GM12874 (cell line): ENCODE data around the gene CCDC88C.
A peak's percentile ranks its signal among the peaks of the same experiment; 100 is the strongest.

ENCODE experiments used
- TF ChIP-seq, protein P1 (sequence below): IDR thresholded peaks from 2 replicates; pipeline ENCODE4 v1.5.1; 2011; ENCODE audit warnings: low read depth, mild to moderate bottlenecking, control low read depth, low read length, moderate library complexity; ENCODE audit not compliant: insufficient read depth

The CCDC88C gene

DNA sequence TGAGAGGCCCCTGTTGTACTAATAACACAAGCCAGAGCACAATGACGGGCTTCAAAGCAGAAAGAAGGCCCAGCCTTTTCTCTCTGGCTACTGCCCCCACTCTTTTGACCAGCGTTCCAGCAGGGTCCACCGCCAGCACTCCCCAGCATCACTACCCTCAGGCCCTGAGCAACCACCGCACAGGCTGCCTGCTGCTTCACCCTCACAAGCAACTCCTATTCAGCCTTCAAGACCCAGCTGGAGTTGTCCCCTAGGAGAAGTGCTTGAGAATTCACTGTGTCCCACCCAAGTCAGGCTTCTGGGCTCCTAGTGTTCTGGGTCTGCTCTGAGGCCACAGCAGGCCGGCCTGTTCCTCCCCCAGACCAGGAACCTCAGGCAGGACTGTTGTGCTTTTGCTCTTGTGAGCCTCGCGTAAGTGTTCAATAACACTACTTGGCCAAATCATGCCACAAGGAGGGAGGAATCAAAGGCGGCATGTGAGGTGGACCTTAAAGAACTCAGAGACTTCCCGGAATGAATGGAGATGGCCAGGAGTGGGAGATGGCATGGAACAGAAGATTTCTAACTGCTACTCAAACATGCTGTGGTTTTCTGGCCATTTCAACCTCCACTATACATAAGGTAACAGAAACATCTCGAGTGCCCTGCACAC, 89.8 kb downstream of the CCDC88C start:
- TF ChIP-seq, protein P1, sequence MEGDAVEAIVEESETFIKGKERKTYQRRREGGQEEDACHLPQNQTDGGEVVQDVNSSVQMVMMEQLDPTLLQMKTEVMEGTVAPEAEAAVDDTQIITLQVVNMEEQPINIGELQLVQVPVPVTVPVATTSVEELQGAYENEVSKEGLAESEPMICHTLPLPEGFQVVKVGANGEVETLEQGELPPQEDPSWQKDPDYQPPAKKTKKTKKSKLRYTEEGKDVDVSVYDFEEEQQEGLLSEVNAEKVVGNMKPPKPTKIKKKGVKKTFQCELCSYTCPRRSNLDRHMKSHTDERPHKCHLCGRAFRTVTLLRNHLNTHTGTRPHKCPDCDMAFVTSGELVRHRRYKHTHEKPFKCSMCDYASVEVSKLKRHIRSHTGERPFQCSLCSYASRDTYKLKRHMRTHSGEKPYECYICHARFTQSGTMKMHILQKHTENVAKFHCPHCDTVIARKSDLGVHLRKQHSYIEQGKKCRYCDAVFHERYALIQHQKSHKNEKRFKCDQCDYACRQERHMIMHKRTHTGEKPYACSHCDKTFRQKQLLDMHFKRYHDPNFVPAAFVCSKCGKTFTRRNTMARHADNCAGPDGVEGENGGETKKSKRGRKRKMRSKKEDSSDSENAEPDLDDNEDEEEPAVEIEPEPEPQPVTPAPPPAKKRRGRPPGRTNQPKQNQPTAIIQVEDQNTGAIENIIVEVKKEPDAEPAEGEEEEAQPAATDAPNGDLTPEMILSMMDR = no peak

DNA sequence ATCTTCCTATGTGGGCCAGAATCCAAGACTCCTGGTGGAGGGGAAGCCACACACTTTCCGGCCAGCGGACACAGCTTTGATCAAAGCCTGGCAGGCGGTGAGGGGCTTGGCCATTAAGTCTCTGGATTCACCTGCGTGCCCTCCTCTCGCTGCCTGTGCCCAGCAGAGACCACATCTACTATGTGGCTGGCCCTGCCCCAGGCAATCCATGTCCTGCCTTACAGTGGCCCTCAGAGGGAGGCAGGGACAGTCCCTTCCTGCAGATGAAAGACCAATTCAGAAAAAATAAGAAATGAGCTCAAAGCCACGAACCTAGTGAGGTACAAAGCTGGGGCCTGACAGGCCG, 90.4 kb downstream of the CCDC88C start:
- TF ChIP-seq, protein P1 = no peak

DNA sequence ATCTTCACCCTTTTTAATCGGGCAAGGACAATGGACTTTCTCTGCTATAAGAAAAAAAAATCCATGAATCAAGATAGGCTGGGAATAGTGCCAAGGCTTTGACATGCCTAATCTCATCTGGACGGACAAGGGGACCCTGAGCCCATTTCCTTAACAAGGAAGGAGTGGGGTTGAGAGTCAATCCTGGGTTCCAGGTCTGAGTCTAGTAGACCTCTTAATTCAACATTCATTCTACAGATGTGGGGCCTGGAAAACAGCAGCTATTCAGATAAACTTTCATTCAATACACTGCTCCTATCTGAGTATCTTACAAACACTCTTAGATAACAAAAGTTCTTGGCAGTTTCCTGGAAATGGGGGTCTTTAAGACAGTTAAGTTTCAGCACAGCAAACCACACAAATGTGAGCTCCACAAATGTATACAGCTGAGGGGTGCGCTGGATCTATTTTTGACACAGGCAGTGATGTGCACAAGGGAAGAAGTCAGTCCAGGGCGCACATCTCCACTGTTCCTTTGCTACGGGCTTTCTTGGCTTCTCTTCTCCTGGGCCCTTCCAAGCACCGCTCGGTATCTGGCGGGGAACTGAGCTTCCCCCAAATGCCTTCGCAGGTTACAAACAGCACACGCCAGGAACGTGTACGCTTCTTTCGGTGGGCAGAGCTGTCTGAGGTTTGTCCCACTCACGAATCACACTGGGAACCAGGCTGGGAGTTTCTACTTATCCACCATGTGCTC, 90.9 kb downstream of the CCDC88C start:
- TF ChIP-seq, protein P1 = no peak

DNA sequence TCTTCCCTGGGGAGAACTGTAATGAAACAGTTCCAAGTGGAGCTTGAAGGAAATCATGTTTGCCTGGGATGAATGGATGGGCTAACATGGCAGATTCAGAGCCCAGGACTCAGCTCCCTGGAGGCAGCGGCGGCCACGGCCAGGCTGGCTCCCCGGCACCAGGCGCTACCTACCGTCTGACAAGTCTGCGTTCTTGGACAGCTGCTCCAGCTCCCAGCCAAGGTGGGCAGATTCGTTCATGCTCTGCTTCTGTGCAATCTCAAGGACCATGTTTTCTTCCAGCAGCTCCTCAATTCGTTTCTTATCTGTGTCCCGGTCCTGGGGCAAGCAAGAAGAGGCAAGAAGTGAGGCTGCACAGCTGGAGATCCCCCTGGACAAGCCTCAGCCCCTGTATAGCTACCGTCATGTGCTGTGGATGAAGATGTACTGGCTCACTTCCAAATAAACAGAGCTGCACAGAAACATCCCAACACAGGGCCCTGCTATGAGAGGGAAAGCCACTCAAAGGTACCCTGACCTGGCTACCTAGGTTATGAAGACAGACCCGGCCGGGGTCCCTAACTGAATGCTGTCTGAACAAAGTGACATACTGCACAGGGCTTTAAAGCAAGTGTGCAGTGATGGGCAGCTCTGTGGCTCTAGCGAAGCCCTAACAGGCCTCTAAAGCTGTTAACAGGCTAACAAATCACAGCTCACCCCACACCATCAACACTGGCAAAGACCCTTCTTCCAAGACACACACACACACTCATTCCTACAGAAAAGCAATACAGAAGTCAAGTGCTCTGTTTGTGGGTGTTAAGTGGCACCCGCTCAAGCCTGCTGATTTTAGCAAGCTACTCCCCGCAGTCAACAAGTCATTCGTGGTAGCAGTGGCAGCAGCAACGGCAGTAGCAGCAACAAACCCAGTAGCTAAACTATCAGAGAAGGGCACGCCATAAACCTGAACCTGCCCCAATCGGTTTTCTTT, 92.7 kb downstream of the CCDC88C start:
- TF ChIP-seq, protein P1 = no peak

DNA sequence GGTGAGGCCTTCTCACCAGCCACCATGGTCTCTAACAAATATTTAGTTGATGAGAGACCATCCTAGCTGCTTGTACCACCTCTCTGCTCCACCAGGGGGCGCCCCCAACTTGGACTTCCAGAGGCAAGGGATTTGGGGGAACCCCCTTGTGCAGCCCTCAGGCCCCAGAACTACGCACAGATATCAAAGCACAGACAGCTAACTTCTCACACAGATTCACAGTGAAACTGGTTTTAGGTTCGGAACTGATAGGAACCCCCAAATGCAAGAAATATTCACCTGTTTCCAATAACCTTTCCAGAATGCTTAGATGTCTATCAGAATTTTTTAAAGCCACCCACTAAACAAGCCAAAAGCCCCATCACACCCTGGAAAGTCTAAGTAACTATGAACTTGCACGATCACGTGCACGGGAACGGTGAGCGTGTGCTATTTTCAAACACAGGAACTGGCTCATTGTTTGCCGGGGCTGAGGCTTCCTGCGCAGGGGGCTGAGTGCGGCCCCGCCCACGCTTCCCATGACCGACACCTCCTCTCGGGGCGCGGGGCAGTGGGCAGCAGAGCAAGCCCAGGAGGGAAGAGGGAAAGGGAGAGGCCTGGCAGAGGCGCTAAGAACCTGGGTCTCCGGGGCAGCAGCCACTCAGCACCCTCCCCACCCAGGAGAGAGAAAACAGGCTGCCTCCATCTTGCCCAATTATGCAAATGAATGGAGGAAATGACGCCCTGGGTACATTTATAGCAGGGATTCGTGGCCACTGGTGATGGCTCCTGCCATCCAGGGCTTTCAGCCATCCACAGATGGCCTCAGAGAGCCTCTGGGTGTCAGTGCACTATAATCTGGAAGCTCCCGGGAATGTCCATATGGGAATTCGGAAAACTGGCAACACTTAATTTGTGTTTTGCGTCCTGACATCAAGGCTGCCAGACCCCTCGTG, 93.7 kb downstream of the CCDC88C start:
- TF ChIP-seq, protein P1 = peak; percentile 86

DNA sequence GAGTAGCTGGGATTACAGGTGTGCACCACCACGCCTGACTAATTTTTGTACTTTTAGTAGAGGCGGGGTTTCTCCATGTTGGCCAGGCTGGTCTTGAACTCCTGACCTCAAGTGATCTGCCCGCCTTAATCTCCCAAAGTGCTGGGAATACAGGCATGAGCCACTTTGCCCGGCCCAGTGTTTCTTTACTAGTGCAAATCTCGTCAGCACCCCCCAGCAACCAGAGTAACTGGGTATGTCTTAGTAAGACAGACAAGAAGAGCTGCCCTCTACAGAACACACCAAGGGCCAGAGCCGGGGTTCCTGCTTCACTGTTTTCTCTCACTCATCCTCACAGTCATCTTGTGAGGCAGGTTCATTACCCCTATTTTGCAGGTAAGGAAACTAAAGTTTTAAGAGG, 94.6 kb downstream of the CCDC88C start:
- TF ChIP-seq, protein P1 = no peak
